ENCODE measurements around the gene ZNF488.
A peak's percentile ranks its signal among the peaks of the same experiment; 100 is the strongest.

ZNF488 gene

GRCh38 chr10:47409171-47409865 lies 25.2 kb upstream of the ZNF488 start:
- DNase-seq = peak; percentile 47

- DNase-seq = no peak
Measured at GRCh38 chr10:47408606-47409005, 24.5 kb upstream of the ZNF488 start.

GRCh38 chr10:47406870-47407691 lies 23.0 kb upstream of the ZNF488 start:
- no peak for DNase-seq

- DNase-seq = no peak
Measured at GRCh38 chr10:47406548-47406869, 22.4 kb upstream of the ZNF488 start.

GRCh38 chr10:47405857-47406547 lies 21.9 kb upstream of the ZNF488 start:
- DNase-seq = peak; percentile 44

GRCh38 chr10:47404937-47405336 lies 20.8 kb upstream of the ZNF488 start:
- DNase-seq = no peak

GRCh38 chr10:47404446-47404845 lies 20.4 kb upstream of the ZNF488 start:
- DNase-seq = peak; percentile 30

- peak; percentile 52 for DNase-seq
Measured at GRCh38 chr10:47403446-47404318, 19.6 kb upstream of the ZNF488 start.

GRCh38 chr10:47402641-47403301 lies 18.7 kb upstream of the ZNF488 start:
- DNase-seq = no peak

- peak; percentile 40 for DNase-seq
Measured at GRCh38 chr10:47401874-47402640, 18.0 kb upstream of the ZNF488 start.

GRCh38 chr10:47401210-47401609 lies 17.1 kb upstream of the ZNF488 start:
- peak; percentile 35 for DNase-seq

- DNase-seq = no peak
Measured at GRCh38 chr10:47400786-47401185, 16.7 kb upstream of the ZNF488 start.

- no peak for DNase-seq
Measured at GRCh38 chr10:47400251-47400650, 16.2 kb upstream of the ZNF488 start.

GRCh38 chr10:47397256-47397655 lies 13.2 kb upstream of the ZNF488 start:
- DNase-seq = no peak

- no peak for DNase-seq
Measured at GRCh38 chr10:47396311-47396717, 12.2 kb upstream of the ZNF488 start.

- DNase-seq = no peak
Measured at GRCh38 chr10:47389619-47390018, 5.5 kb upstream of the ZNF488 start.

GRCh38 chr10:47388879-47389278 lies 4.8 kb upstream of the ZNF488 start:
- no peak for DNase-seq

GRCh38 chr10:47386104-47386503 lies 2.0 kb upstream of the ZNF488 start:
- DNase-seq = peak; percentile 43

- DNase-seq = peak; percentile 46
Measured at GRCh38 chr10:47383261-47384147, 589 bp downstream of the ZNF488 start.
